ENCODE data around the gene CCDC182.

DNA sequence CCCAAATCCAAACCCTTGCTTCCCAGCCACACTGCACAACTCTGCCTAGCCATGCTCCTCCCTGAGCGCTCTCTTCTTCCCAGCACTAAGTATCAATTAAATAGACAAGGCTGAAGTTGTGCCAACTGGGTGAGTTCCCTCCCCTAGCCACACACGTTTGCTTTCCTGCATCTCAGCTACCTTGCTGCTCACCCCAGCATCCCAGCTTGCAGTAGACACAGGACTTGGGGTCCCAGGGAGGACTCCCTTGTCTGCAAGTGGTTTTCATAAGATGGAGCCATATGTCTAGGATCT lies 4.9 kb downstream of the CCDC182 start:
- TF ChIP-seq EZH2 (IDR thresholded peaks at IDR 0.05; ENCODE audit: low read depth, unreplicated experiment), result no peak
- TF ChIP-seq, protein P1, sequence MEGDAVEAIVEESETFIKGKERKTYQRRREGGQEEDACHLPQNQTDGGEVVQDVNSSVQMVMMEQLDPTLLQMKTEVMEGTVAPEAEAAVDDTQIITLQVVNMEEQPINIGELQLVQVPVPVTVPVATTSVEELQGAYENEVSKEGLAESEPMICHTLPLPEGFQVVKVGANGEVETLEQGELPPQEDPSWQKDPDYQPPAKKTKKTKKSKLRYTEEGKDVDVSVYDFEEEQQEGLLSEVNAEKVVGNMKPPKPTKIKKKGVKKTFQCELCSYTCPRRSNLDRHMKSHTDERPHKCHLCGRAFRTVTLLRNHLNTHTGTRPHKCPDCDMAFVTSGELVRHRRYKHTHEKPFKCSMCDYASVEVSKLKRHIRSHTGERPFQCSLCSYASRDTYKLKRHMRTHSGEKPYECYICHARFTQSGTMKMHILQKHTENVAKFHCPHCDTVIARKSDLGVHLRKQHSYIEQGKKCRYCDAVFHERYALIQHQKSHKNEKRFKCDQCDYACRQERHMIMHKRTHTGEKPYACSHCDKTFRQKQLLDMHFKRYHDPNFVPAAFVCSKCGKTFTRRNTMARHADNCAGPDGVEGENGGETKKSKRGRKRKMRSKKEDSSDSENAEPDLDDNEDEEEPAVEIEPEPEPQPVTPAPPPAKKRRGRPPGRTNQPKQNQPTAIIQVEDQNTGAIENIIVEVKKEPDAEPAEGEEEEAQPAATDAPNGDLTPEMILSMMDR (conservative IDR thresholded peaks at IDR 0.05; ENCODE audit: low read depth in 2 of 2), result no peak
